ENCODE measurements around the gene VASP.

DNA sequence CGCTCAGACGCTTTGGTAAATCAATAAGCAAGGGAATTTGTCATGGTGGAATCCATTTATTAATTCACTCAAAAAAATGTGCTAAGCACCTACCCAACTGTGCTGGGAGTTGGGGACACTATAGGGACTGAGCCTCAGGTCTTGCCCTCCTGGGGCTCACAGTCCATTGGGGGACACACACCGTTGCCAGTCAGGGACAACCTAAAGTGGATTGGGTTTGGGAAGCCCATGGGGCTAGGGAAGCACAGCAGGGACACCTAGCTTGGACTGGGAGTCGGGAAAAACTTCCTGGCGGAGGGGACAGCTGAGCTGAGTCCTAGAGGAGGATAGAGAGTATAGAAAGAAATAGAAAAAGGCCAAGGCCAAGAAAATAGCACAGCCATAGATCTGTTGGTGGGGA, 31.0 kb upstream of the VASP start:
- TF ChIP-seq, protein P1, sequence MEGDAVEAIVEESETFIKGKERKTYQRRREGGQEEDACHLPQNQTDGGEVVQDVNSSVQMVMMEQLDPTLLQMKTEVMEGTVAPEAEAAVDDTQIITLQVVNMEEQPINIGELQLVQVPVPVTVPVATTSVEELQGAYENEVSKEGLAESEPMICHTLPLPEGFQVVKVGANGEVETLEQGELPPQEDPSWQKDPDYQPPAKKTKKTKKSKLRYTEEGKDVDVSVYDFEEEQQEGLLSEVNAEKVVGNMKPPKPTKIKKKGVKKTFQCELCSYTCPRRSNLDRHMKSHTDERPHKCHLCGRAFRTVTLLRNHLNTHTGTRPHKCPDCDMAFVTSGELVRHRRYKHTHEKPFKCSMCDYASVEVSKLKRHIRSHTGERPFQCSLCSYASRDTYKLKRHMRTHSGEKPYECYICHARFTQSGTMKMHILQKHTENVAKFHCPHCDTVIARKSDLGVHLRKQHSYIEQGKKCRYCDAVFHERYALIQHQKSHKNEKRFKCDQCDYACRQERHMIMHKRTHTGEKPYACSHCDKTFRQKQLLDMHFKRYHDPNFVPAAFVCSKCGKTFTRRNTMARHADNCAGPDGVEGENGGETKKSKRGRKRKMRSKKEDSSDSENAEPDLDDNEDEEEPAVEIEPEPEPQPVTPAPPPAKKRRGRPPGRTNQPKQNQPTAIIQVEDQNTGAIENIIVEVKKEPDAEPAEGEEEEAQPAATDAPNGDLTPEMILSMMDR (IDR thresholded peaks at IDR 0.05) = no peak
- TF ChIP-seq EZH2 (IDR thresholded peaks at IDR 0.05; ENCODE audit: borderline replicate concordance, insufficient read depth, low read depth, low read length, poor library complexity, severe bottlenecking) = no peak
